Peyer's patch (tissue), 4 donors: ENCODE measurements around the gene TNFRSF4.

Experiments
- CTCF ChIP-seq, 6 experiments: fragments of 450-650 bp in 4 of 6; fragments of 200-600 bp in 2 of 6; sonication (generic) in 1 of 6; IDR thresholded peaks; one replicate each; pipeline ENCODE4 v1.5.1; 2017 to 2019; ENCODE audit warnings: antibody characterized with exemption in 6 of 6, mild to moderate bottlenecking in 3 of 6, moderate library complexity in 1 of 6
- POLR2A ChIP-seq, 2 donors: fragments of 450-650 bp; IDR thresholded peaks; one replicate each; pipeline ENCODE4 v1.5.1; 2017; ENCODE audit warnings: antibody characterized with exemption in 2 of 2, mild to moderate bottlenecking in 2 of 2, moderate library complexity in 2 of 2

GRCh38 chr1:1164361-1164700, 49.6 kb downstream of the TNFRSF4 start:
- TF ChIP-seq CTCF (IDR thresholded peaks at IDR 0.05) (no peak), POLR2A (IDR thresholded peaks at IDR 0.05) (no peak)
